Uterus (tissue), 2 donors: Measurements from ENCODE around the gene MYO9A.

Experiments
- CTCF ChIP-seq, 4 experiments: fragments of 200-600 bp in 2 of 4; fragments of 450-650 bp in 2 of 4; sonication (generic) in 2 of 4; IDR thresholded peaks; one replicate each; pipeline ENCODE4 v1.5.1; 2016 to 2019; ENCODE audit warnings: antibody characterized with exemption in 4 of 4, mild to moderate bottlenecking in 2 of 4, moderate library complexity in 1 of 4
- POLR2A ChIP-seq, 2 donors: fragments of 450-650 bp; IDR thresholded peaks; one replicate each; pipeline ENCODE4 v1.6.1; 2016; ENCODE audit warnings: antibody characterized with exemption in 2 of 2, mild to moderate bottlenecking in 1 of 2, moderate library complexity in 1 of 2

DNA sequence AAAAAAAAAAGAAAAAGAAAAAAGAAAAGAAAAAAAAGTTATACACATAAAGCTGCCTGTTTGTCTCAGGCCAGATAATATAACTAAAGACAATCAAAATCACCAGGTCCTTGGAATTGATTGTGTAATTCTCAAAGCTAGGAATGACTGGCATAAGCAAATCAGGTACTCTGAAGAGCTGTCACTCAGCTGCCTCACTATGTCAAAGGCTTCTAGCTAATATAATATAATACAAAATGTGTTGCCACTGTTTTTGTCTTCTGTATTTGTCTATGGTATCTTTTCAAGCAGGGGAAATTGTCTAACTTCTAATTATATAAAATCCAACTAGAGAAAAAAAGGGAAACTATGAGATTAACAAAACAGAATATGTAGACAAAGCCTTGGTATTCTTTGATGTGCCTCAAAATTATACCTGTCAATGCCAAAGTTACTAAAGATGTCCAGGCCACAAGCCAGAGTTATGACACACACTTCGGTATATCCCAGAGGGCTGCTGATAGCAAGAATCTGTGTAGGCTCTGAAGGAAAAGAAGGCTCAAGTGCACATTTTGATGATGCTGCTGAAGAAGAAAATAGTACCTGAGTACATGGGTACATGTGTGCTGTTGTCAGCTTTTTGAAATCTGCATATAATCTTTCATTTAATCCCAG is 344.6 kb downstream of the MYO9A start:
- TF ChIP-seq CTCF (IDR thresholded peaks at IDR 0.05) (no peak), POLR2A (IDR thresholded peaks at IDR 0.05) (no peak)
